GM23338 (cell line): ENCODE data around the gene KLHDC8A.

ENCODE experiments used
- CREB1 ChIP-seq: fragments of 250-450 bp; sonication (Bioruptor Pico); IDR thresholded peaks from 2 replicates; pipeline ENCODE4 v1.5.0; 2020; ENCODE audit warnings: low read depth, mild to moderate bottlenecking, moderate library complexity
- CTCF ChIP-seq, 2 experiments: fragments of 200-600 bp in 1 of 2; sonication (generic) in 1 of 2; conservative IDR thresholded peaks; 2 replicates each; pipeline versions ENCODE4 v1.5.1 to v1.6.1; 2016 to 2017; ENCODE audit warnings: antibody characterized with exemption in 2 of 2, low read depth in 2 of 2, mild to moderate bottlenecking in 2 of 2, moderate library complexity in 1 of 2
- EZH2 ChIP-seq: fragments of 200-600 bp; sonication (generic); IDR thresholded peaks from one replicate; pipeline ENCODE4 v1.8.0; 2017; ENCODE audit warnings: antibody characterized with exemption, mild to moderate bottlenecking, low read depth; ENCODE audit not compliant: unreplicated experiment
- EZH2phosphoT487 ChIP-seq: fragments of 200-600 bp; sonication (generic); IDR thresholded peaks from one replicate; pipeline ENCODE4 v1.8.1; 2018; ENCODE audit warnings: antibody characterized with exemption; ENCODE audit not compliant: unreplicated experiment
- NANOG ChIP-seq: IDR thresholded peaks from 2 replicates; pipeline ENCODE4 v1.6.1; 2016; ENCODE audit warnings: antibody characterized with exemption, borderline replicate concordance
- POLR2AphosphoS5 ChIP-seq: IDR thresholded peaks from 2 replicates; pipeline ENCODE4 v1.6.1; 2016; ENCODE audit warnings: antibody characterized with exemption, low read depth
- REST ChIP-seq: IDR thresholded peaks from one replicate; pipeline ENCODE4 v1.6.1; 2018; ENCODE audit warnings: antibody characterized with exemption; ENCODE audit not compliant: unreplicated experiment
- ZNF462 ChIP-seq: fragments of 250-450 bp; sonication (Bioruptor Pico); IDR thresholded peaks from 2 replicates; pipeline ENCODE4 v1.5.0; 2020; ENCODE audit warnings: mild to moderate bottlenecking, moderate library complexity

DNA sequence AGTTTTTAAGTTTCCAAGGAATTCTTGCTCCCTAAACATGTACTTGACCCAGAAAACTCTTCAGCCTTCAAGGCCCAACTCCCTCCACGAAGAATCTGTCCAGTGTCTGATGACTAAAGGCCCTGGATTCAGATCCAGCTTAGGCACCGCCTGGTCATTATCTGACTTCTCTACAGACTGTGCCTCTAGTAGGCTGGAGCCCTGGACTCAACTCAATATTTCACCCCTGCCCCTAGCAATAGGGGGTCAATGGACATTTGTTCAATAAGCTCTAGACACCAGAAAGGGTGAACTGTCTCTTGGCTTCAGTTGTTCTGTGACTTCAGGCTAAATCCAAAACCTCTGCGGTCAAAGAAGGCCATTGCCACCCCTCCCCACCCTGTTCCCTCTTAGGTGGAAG, 69.6 kb downstream of the KLHDC8A start:
- TF ChIP-seq CTCF (conservative IDR thresholded peaks at IDR 0.05; ENCODE audit: low read depth in 2 of 2) (no peak), REST (no peak), POLR2AphosphoS5 (no peak), EZH2 (no peak), EZH2phosphoT487 (no peak), ZNF462 (CRISPR knock-in tag) (no peak), CREB1 (CRISPR knock-in tag) (no peak), NANOG (no peak)
